DMS 273 (cell line): ENCODE data around the gene HEATR1.
A peak's percentile ranks its signal among the peaks of the same experiment; 100 is the strongest.

Experiments used
- DNase-seq: peaks from one replicate; lab custom pipeline; 2025; ENCODE audit not compliant: unreplicated experiment; lab: John Stamatoyannopoulos, UW

The HEATR1 gene

GRCh38 chr1:236543065-236543669, 61.1 kb downstream of the HEATR1 start:
- DNase-seq, result peak; percentile 16

GRCh38 chr1:236541710-236542109, 62.6 kb downstream of the HEATR1 start:
- no peak for DNase-seq

DNA sequence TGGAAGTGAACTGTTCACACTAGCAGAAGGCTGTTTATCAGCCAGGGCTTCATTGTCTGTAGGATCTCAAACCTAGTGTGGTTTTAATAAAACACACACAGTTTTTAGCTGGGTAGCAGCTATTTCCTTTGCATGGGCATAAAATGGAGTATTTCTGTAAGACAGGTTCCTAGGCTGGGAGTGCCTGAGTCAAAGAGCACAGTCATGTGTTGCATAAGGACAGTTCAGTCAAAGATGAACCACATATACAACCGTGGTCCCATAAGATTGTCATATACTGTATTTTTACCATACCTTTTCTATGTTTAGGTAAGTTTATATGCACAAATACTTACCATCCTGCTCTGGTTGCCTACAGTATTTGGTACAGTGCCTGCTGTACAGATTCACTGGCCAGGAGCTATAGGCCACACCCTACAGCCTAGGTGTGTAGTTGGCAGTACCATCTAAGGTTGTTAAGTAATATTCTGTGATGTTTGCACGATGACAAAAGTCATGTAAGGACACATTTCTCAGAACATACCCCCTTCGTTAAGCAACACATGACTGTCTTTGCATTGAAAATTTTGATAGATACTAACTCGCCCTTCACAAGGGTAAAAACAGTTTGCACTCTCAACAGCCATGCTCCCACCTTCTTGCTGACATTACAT, 63.4 kb downstream of the HEATR1 start:
- DNase-seq, result no peak

GRCh38 chr1:236536540-236536939, 67.8 kb downstream of the HEATR1 start:
- peak; percentile 27 for DNase-seq

- DNase-seq, result peak; percentile 14
Measured at GRCh38 chr1:236535662-236536161, 68.6 kb downstream of the HEATR1 start.

GRCh38 chr1:236535190-236535589, 69.1 kb downstream of the HEATR1 start:
- DNase-seq, result no peak

DNA sequence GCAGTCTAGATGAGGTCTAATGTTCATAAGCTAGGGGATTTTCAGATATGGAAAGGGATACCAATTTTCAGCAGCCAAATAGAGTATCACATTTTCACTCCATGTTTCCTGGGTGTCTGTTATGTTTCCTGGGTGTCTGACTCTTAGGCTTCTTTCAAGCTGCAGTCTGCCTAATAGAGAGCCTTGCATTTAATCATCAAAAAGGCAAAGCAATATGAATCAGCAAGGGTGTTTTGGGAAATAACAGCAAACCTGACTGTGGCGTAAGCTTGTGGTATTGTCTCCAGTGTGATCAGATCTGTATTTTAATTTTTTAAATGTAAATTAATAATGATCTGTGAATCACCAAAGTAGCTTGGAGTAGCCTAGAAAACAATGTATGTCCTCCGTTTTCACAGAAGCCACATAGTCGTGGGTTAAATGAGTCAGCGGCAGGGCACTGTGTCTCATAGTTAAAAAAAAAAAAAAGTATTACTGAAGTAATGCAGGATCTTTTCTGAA, 70.1 kb downstream of the HEATR1 start:
- DNase-seq, result no peak

DNA sequence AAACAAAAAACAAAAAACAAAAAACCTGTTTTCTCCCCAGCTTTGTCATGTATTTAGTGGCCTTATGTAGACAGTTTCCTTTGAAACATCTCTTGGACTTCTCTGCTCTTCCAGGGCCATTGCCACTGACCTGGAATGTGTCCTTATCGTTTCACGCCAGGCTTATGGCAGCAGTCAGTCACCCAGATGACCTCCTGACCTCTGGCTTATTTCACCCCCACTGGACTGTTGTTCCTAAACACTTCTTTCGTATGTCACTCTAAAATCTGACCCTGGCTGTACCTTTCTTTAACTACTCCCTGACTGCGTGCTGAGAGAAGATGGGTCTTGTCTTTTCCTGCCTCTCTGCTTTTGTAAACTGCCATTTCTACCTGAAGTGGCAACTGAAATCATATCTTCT, 71.5 kb downstream of the HEATR1 start:
- DNase-seq, result no peak

GRCh38 chr1:236530959-236531358, 73.4 kb downstream of the HEATR1 start:
- DNase-seq, result no peak

GRCh38 chr1:236530286-236530685, 74.0 kb downstream of the HEATR1 start:
- DNase-seq, result no peak

DNA sequence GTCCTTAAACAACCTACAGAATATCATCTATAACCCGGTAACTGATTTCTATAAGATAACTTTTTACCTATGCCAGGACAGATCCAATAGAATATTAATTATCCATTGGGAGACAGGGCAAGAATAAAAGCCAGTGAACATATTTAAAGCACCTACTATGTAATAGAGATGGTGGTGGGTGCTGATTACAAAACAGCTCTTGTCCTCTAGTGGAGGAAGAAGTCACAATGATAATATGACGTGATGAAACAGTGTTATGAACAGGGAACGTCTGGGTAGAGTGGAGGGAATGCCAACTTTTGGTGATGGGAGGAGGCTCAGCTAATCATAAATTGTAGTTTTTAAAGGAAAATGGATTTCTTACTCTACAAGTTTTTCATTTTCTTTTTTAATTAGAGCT, 78.2 kb downstream of the HEATR1 start:
- no peak for DNase-seq

DNA sequence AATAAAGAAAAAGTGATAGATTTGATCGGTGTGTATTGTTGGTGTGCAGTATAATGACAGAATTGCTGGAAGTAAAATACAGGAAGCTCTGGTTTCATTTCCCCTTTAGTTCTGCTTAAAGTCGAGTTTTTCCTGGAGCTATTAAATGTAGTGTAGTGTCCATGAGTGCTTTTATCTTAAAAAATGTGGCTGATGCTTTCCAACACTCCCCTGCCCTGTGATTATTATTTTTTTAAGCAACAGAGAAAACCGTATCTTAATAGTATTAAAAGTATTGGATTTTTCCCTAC, 79.5 kb downstream of the HEATR1 start:
- no peak for DNase-seq

DNA sequence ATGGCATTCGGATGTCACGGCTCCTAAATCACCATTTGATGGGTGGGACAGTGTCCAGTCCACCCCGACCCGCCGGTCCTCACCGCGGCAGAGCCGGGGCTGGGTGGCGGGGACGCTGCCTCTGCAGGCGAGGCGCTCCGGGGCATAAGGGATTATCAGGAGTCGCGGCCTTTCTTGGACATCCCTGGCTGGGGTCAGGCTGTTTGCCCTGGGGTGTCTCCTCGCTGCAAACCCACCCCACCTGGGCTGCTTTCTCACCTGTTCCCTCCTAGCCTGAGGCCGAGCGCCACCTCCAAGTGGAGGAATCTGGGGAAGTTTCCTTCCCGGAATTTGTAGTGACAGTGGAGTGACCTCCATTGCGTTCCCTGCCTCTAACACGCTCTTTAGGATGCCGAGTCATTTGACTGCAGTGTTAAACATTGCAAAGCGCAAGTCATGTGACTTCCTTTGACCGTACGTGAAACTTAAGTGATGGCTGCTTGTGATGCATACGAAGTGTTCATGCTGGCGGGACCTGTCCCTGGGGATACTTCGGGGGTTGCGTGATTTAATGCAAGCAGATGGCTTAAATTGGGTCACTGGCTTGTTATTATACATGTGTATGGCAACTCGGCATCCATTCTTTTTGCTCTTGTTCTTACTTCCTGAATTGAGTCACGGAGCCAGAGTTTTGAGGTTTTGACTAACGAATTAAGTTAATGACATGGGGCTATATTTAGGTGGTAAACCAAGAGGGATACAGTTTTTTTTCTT, 80.0 kb downstream of the HEATR1 start:
- DNase-seq, result peak; percentile 80

- no peak for DNase-seq
Measured at GRCh38 chr1:236523704-236524141, 80.6 kb downstream of the HEATR1 start, which contains the start of gene LGALS8. TSS of gene LGALS8 (plus strand) at chr1:236523982. CDS start at chr1:236526071, 2,089 bp downstream.

GRCh38 chr1:236522937-236523703, 81.2 kb downstream of the HEATR1 start:
- DNase-seq, result no peak

DNA sequence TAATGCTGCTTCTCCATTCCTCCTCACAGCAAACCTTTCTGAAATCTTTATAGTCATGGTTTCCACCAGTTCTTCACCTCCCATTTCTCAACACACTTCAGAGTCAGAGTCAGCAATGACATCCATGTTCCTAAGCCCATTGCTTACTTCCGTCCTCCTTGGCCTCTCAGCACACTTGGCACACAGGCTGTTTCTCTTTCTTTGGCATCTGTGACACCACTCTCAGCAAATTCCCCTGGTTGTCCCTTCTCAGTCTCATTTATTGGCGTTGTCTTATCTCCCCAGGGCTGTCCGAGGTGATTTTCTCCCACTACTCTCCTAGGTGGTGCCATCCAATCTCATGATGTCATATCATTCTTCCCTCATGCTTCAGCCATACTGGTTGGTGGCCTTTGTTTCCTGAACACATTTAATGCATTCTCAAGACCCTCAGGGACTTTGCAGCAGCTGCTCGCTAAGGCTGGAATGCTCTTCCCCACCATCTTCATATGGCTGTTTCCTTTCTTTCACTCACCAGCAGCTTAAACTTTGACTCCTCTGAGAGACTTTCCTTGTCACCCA, 83.8 kb downstream of the HEATR1 start:
- no peak for DNase-seq

DNA sequence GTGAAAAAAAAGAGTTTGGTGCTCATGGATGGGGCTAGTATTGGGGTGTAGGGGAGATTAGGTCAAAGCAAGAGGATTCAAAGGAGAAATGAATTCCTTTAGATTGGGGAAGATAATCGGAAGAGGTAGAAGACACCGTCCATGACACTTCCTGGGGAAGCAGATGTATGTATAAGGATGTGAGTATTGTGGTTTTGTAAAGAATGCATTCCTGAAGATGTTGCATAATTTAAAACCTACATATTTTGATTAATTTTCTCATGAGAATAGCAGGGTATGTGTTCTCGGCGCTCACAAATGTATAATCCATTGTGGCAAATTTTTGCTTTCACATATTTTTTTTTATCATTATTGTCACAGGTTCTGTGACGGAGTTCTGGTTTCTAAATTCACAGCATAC, 86.0 kb downstream of the HEATR1 start:
- no peak for DNase-seq

GRCh38 chr1:236516929-236517704, 87.2 kb downstream of the HEATR1 start:
- no peak for DNase-seq

- no peak for DNase-seq
Measured at GRCh38 chr1:236515443-236515958, 88.8 kb downstream of the HEATR1 start.
